Transverse colon (tissue), 4 donors: Measurements from ENCODE around the gene CYP11A1. TPM values are rescaled to one million over a fixed set of nuclear protein-coding genes. Genes with fewer than 3 reads are reported as not detected.

Source experiments
- DNase-seq: peaks from one replicate; pipeline ENCODE4 v3.0.0-alpha.2; 2019
- H3K27ac ChIP-seq, 4 donors: fragments of 200-600 bp; sonication (generic); 2 replicates each; pipeline ENCODE4 v1.5.1; 2016 to 2018; ENCODE audit warnings: inconsistent platforms in 4 of 4
- H3K27me3 ChIP-seq: fragments of 200-600 bp; sonication (generic); 2 replicates; pipeline ENCODE4 v1.5.1; 2017; ENCODE audit warnings: inconsistent platforms
- H3K36me3 ChIP-seq, 4 donors: fragments of 200-600 bp; sonication (generic); 2 replicates each; pipeline ENCODE4 v1.5.1; 2017 to 2019; ENCODE audit warnings: inconsistent platforms in 4 of 4
- H3K4me1 ChIP-seq, 4 donors: fragments of 200-600 bp; sonication (generic); 2 replicates each; pipeline ENCODE4 v1.5.1; 2017 to 2020; ENCODE audit warnings: inconsistent platforms in 4 of 4
- H3K4me3 ChIP-seq, 4 donors: fragments of 200-600 bp; sonication (generic); 1 replicate in 1 of 4; 2 replicates in 3 of 4; pipeline versions ENCODE4 v1.5.1 to v1.6.1; 2017 to 2019; ENCODE audit warnings: inconsistent platforms in 4 of 4
- H3K9me3 ChIP-seq, 2 donors: fragments of 200-600 bp; sonication (generic); 2 replicates each; pipeline ENCODE4 v1.5.1; 2017 to 2019; ENCODE audit warnings: inconsistent platforms in 2 of 2
- EP300 ChIP-seq: sonication (generic); formaldehyde crosslinking; IDR thresholded peaks from one replicate; pipeline ENCODE4 v1.6.1; 2017; ENCODE audit warnings: antibody characterized with exemption, low read depth
- POLR2A ChIP-seq: fragments of 450-650 bp; IDR thresholded peaks from one replicate; pipeline ENCODE4 v1.6.1; 2016; ENCODE audit warnings: antibody characterized with exemption, mild to moderate bottlenecking, moderate library complexity
- POLR2AphosphoS5 ChIP-seq, 3 donors: sonication (generic); formaldehyde crosslinking; IDR thresholded peaks; one replicate each; pipeline ENCODE4 v1.6.1; 2016; ENCODE audit warnings: antibody characterized with exemption in 3 of 3
- WGBS, 2 donors: methylation state at CpG; one replicate each; pipeline ENCODE4 v1.1.5; 2018; ENCODE audit warnings: low coverage in 1 of 2; 5-methylcytosine and 5-hydroxymethylcytosine counted together
- in situ Hi-C, 4 donors: fragments of 200-750 bp; cut with MboI; loops; one replicate each; pipeline versions ENCODE4 v1.15.0 to v1.15.1; 2017; ENCODE audit warnings: low sequenced_read_pairs in 3 of 4, low pct_ligation_motif_present in 1 of 4, low pct_unique_long_range_greater_than_20kb in 1 of 4
- intact Hi-C: fragments of 100-400 bp; cut with DNase I; formaldehyde crosslinking; loops from one replicate; pipeline ENCODE4 v1.15.1; 2023; ENCODE audit warnings: low total_unique reads
- total RNA-seq, 4 donors: library from RNA; depleted of rRNA; stranded (reverse); fragments of >200 nt; gene quantifications; one replicate each; pipeline ENCODE4 v1.1.0, GENCODE V29; 2016
- TF ChIP-seq, protein P1 (sequence below), 5 experiments: fragments of 200-600 bp in 3 of 5; fragments of 450-650 bp in 2 of 5; sonication (generic) in 3 of 5; IDR thresholded peaks; 1 replicate in 2 of 5; 2 replicates in 3 of 5; pipeline ENCODE4 v1.5.1; 2016 to 2017; ENCODE audit warnings: antibody characterized with exemption in 5 of 5, inconsistent platforms in 3 of 5, mild to moderate bottlenecking in 2 of 5, moderate library complexity in 1 of 5

CYP11A1 gene
- total RNA-seq, 4 donors from 2014 or later, result 0.40 to 0.79 TPM; not detected in 2

- Histone ChIP-seq H3K27me3 (peaks cover 14% of the 10 kb centered on the region), H3K4me3 (no peak overlapping the region), H3K9me3 (no peaks in the 10 kb centered on the region), H3K36me3 (no peaks in the 10 kb centered on the region), H3K4me1 (no peaks in the 10 kb centered on the region), H3K27ac (no peak overlapping the region)
- TF ChIP-seq, protein P1, sequence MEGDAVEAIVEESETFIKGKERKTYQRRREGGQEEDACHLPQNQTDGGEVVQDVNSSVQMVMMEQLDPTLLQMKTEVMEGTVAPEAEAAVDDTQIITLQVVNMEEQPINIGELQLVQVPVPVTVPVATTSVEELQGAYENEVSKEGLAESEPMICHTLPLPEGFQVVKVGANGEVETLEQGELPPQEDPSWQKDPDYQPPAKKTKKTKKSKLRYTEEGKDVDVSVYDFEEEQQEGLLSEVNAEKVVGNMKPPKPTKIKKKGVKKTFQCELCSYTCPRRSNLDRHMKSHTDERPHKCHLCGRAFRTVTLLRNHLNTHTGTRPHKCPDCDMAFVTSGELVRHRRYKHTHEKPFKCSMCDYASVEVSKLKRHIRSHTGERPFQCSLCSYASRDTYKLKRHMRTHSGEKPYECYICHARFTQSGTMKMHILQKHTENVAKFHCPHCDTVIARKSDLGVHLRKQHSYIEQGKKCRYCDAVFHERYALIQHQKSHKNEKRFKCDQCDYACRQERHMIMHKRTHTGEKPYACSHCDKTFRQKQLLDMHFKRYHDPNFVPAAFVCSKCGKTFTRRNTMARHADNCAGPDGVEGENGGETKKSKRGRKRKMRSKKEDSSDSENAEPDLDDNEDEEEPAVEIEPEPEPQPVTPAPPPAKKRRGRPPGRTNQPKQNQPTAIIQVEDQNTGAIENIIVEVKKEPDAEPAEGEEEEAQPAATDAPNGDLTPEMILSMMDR (IDR thresholded peaks at IDR 0.05), result no peak
- TF ChIP-seq POLR2A (no peak), EP300 (no peak)
- intact Hi-C loops (no loop called here), in situ Hi-C loops (no loop called here)
- WGBS, 2 donors, result 10 to 29% methylated on average over 1 to 3 of the region's 3 CpGs
- no peak for DNase-seq
These were observed 15.8 kb downstream of the CYP11A1 start for GRCh38 chr15:74351670-74352069.

DNA sequence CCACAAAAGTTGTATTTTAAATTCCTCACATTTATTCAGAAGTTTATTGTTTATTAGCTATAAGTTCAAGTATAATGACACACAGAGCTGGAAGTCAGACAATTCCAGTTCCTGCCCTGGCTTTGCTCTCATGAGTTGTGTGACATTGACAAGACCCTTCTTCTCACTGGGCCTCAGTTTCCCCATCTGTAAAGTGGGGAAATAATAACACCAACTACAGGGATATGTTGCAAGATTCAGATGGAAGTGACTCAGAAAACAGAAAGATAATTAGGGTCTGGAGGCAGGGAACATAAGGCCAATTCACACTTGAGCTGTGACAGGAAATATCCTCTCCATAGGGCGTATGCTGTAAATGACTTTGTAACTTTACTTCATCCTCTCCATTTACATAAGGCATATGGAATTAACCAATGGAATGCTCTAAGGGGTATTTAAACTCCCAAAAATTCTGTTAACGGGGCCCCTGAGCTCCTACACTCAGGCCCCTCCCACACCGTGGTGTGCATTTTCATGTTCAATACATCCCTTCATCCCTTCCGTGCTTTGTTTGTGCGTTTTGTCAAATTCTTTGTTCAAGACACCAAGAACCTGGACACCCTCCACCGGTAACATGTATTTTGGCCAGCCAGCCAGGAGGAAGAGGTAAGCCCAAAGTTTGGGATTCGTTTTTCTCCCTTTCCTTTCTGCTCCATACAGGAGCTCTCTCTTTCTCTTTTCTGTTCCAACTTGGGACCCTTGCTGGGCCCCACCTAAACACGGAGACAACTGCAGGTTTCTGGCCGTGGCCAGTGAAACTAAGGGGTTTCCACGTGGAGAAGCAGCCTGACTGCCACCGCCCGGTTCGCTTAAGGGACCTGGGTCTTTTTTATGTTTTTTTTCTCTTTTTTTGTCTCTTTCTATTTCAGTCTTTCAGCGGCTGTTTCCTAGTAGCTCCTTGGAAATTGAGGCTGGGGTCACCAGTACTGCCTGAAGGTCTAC, 16.9 kb downstream of the CYP11A1 start:
- Histone ChIP-seq H3K4me3 (no peak overlapping the region), H3K4me1 (no peaks in the 10 kb centered on the region), H3K27me3 (peaks cover 14% of the 10 kb centered on the region), H3K27ac (no peak overlapping the region), H3K9me3 (no peaks in the 10 kb centered on the region), H3K36me3 (no peaks in the 10 kb centered on the region)
- no peak for DNase-seq
- in situ Hi-C loops (no loop called here), intact Hi-C loops (no loop called here)
- no peak for TF ChIP-seq EP300
- TF ChIP-seq, protein P1 (IDR thresholded peaks at IDR 0.05), result no peak
- TF ChIP-seq POLR2A, result no peak
- no peak for TF ChIP-seq POLR2AphosphoS5 (IDR thresholded peaks at IDR 0.05)
- 62 to 64% methylated on average over 12 to 14 of the region's 14 CpGs for WGBS, 2 donors

GRCh38 chr15:74349241-74349778, 18.1 kb downstream of the CYP11A1 start:
- WGBS, 2 donors, result 90 to 93% methylated on average over 3 of the region's 3 CpGs
- intact Hi-C loops, result no loop called here

GRCh38 chr15:74347757-74348250, 19.6 kb downstream of the CYP11A1 start:
- Histone ChIP-seq H3K36me3 (no peaks in the 10 kb centered on the region), H3K4me3 (no peak overlapping the region), H3K4me1 (no peaks in the 10 kb centered on the region), H3K27ac (no peak overlapping the region), H3K9me3 (no peaks in the 10 kb centered on the region), H3K27me3 (peaks cover 14% of the 10 kb centered on the region)
- DNase-seq, result no peak
- TF ChIP-seq POLR2AphosphoS5 (IDR thresholded peaks at IDR 0.05) (no peak), EP300 (no peak), POLR2A (no peak)
- TF ChIP-seq, protein P1 (IDR thresholded peaks at IDR 0.05), result no peak
- intact Hi-C loops (no loop called here), in situ Hi-C loops (no loop called here)
- WGBS, 2 donors, result 81% methylated on average over 13 of the region's 13 CpGs; no CpG with 5 or more reads in 1 of the 2 donors

More at GRCh38 chr15:74349241-74349778, 18.1 kb downstream of the CYP11A1 start:
- TF ChIP-seq POLR2AphosphoS5 (IDR thresholded peaks at IDR 0.05) (no peak), POLR2A (no peak), EP300 (no peak)
- TF ChIP-seq, protein P1 (IDR thresholded peaks at IDR 0.05), result no peak
- Histone ChIP-seq H3K27me3 (peaks cover 14% of the 10 kb centered on the region), H3K9me3 (no peaks in the 10 kb centered on the region), H3K4me3 (no peak overlapping the region), H3K4me1 (no peaks in the 10 kb centered on the region), H3K36me3 (no peaks in the 10 kb centered on the region), H3K27ac (no peak overlapping the region)
- no peak for DNase-seq
- in situ Hi-C loops, result no loop called here
